Measurements from ENCODE around the gene DLG4.

DLG4 gene

GRCh38 chr17:7243453-7243729 lies 23.8 kb upstream of the DLG4 start:
- no peaks in the 10 kb centered on the region for H3K27me3 ChIP-seq (ENCODE audit: control insufficient read depth, insufficient read depth, low read length)
- TF ChIP-seq CTCF (IDR thresholded peaks at IDR 0.05) = no peak
- peaks cover 17% of the 10 kb centered on the region for H3K4me1 ChIP-seq
- no peak overlapping the region for H3K9ac ChIP-seq
- H3K4me3 ChIP-seq (ENCODE audit: low read depth, low read length) = peak overlapping the region; percentile 94
- no peaks in the 10 kb centered on the region for H3K36me3 ChIP-seq (ENCODE audit: control insufficient read depth, insufficient read depth, low read length)
- H2AFZ ChIP-seq = peak overlapping the region; percentile 81
- peak overlapping the region; percentile 94 for H3K27ac ChIP-seq
- H3K79me2 ChIP-seq = peaks cover 16% of the 10 kb centered on the region
- H3K9me3 ChIP-seq (ENCODE audit: control insufficient read depth, low read length) = no peaks in the 10 kb centered on the region
- H3K4me2 ChIP-seq (ENCODE audit: low read length) = peak overlapping the region; percentile 98

GRCh38 chr17:7242717-7243452 lies 23.2 kb upstream of the DLG4 start:
- Histone ChIP-seq H3K4me3 (ENCODE audit: low read depth, low read length) (peak overlapping the region; percentile 94), H3K27ac (peak overlapping the region; percentile 94), H3K9ac (peak overlapping the region; percentile 33), H3K79me2 (peaks cover 15% of the 10 kb centered on the region), H3K4me2 (ENCODE audit: low read length) (peak overlapping the region; percentile 98), H3K9me3 (ENCODE audit: control insufficient read depth, low read length) (no peaks in the 10 kb centered on the region), H2AFZ (peak overlapping the region; percentile 81), H3K4me1 (peaks cover 17% of the 10 kb centered on the region), H3K27me3 (ENCODE audit: control insufficient read depth, insufficient read depth, low read length) (no peaks in the 10 kb centered on the region), H3K36me3 (ENCODE audit: control insufficient read depth, insufficient read depth, low read length) (no peaks in the 10 kb centered on the region)
- TF ChIP-seq CTCF (IDR thresholded peaks at IDR 0.05) = peak; percentile 11

- Histone ChIP-seq H3K79me2 (peaks cover 7% of the 10 kb centered on the region), H2AFZ (peak within 1 kb of the TSS; percentile 81), H3K4me2 (ENCODE audit: low read length) (peak within 1 kb of the TSS; percentile 98), H3K27ac (peak within 1 kb of the TSS; percentile 94), H3K4me3 (ENCODE audit: low read depth, low read length) (peak within 1 kb of the TSS; percentile 94), H3K9me3 (ENCODE audit: control insufficient read depth, low read length) (no peaks in the 10 kb centered on the region), H3K4me1 (peaks cover 17% of the 10 kb centered on the region), H3K36me3 (ENCODE audit: control insufficient read depth, insufficient read depth, low read length) (no peaks in the 10 kb centered on the region), H3K9ac (peak within 1 kb of the TSS; percentile 82), H3K27me3 (ENCODE audit: control insufficient read depth, insufficient read depth, low read length) (no peaks in the 10 kb centered on the region)
- no peak for TF ChIP-seq CTCF (IDR thresholded peaks at IDR 0.05)
Measured at GRCh38 chr17:7241783-7242716, 22.4 kb upstream of the DLG4 start, which contains the start of gene GABARAP. GABARAP (minus strand) TSS chr17:7242449; CDS start chr17:7242330, 119 bp downstream.

- Histone ChIP-seq H3K36me3 (ENCODE audit: control insufficient read depth, insufficient read depth, low read length) (no peaks in the 10 kb centered on the region), H2AFZ (no peak overlapping the region), H3K9ac (no peak overlapping the region), H3K79me2 (peaks cover 3% of the 10 kb centered on the region), H3K4me2 (ENCODE audit: low read length) (peak overlapping the region; percentile 98), H3K9me3 (ENCODE audit: control insufficient read depth, low read length) (no peaks in the 10 kb centered on the region), H3K4me1 (peaks cover 17% of the 10 kb centered on the region), H3K4me3 (ENCODE audit: low read depth, low read length) (peak overlapping the region; percentile 94), H3K27ac (peak overlapping the region; percentile 94), H3K27me3 (ENCODE audit: control insufficient read depth, insufficient read depth, low read length) (no peaks in the 10 kb centered on the region)
- no peak for TF ChIP-seq CTCF (IDR thresholded peaks at IDR 0.05)
Measured at GRCh38 chr17:7241090-7241733, 21.6 kb upstream of the DLG4 start.
